ENCODE results near the gene NR2E1.

Gene NR2E1

DNA sequence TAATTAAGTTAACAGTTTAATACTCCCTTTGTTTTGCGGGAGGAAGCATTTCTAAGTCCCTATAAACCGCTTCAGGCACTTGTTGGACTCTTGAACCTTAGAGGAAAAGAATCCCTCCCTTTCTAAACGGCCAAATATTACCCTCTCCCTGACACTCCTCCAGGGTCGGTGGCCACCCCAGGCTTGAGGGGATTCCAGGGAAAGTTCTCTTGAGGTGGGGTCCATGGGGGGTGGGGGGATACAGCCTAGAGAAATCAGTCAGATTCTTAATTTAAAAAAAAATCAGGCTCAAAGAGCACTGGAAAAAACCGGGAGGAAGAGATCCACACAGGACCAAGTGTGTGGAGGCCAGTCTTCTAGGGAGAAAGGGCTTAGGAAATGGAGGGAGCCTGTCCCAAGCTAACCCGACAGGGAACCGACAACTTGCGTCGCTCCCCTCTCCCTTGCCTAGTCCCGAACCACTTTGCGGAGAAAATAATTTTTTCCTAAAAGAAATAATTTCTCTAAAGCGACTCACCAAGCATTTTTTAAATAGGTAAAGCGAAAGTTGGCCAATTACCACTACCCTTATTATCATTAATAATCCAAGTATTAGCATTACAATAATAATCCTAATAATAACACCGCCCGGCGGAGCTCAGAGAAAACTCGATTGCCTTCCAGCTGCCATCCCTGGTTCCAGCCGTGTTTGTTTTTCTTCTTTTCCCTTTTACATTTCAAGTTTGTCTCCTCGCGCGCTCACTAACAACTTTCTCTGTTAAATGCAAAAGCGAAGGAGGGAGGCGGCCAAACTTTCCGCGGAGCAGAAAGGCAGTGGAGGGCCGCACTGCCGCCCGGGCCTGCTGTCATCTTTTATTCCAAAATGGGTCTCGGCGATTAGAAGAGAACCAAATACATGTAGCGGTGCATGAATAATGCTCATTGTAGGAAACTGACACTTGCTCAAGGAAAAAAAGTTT lies 4.8 kb downstream of the NR2E1 start:
- Histone ChIP-seq H3K4me3 (ENCODE audit: low read length) (no peak overlapping the region), H3K27me3 (ENCODE audit: control insufficient read depth, low read length) (peaks cover 57% of the 10 kb centered on the region)
- no peak for TF ChIP-seq EZH2phosphoT487 (IDR thresholded peaks at IDR 0.05; ENCODE audit: borderline replicate concordance, low read length)
- TF ChIP-seq, protein P1, sequence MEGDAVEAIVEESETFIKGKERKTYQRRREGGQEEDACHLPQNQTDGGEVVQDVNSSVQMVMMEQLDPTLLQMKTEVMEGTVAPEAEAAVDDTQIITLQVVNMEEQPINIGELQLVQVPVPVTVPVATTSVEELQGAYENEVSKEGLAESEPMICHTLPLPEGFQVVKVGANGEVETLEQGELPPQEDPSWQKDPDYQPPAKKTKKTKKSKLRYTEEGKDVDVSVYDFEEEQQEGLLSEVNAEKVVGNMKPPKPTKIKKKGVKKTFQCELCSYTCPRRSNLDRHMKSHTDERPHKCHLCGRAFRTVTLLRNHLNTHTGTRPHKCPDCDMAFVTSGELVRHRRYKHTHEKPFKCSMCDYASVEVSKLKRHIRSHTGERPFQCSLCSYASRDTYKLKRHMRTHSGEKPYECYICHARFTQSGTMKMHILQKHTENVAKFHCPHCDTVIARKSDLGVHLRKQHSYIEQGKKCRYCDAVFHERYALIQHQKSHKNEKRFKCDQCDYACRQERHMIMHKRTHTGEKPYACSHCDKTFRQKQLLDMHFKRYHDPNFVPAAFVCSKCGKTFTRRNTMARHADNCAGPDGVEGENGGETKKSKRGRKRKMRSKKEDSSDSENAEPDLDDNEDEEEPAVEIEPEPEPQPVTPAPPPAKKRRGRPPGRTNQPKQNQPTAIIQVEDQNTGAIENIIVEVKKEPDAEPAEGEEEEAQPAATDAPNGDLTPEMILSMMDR (IDR thresholded peaks at IDR 0.05; ENCODE audit: low read depth, low read length, poor library complexity, severe bottlenecking), result no peak

DNA sequence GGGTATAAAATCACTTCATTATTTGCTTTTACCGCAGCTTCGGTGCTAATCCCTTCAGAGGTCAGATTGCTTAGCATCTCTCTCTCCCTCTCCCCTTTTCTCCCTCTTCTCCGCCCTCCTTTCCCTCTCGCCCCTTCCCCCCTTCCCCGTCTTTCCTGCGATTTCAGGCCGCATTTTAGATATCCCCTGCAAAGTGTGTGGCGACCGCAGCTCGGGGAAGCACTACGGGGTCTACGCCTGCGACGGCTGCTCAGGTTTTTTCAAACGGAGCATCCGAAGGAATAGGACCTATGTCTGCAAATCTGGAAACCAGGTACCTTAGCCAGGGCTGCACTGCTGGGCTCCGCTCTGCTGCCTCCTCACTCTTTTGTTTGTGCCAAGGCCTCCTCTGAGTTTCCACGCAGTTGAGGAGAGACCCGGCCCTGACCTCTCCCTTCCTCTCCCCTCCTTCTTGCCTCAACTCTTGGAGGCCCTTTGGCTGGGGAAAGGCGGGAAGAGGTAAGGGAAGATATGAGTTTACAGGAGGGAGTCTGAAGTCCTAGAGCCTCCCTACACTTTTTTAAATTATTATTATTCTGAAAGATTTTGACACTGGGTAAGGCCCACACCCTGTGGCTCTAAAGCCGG lies 5.6 kb downstream of the NR2E1 start:
- Histone ChIP-seq H3K4me1 (ENCODE audit: control insufficient read depth, low read length) (peaks cover 9% of the 10 kb centered on the region), H3F3A (ENCODE audit: control insufficient read depth, insufficient read depth) (no peaks in the 10 kb centered on the region)
- TF ChIP-seq, protein P1 (IDR thresholded peaks at IDR 0.05; ENCODE audit: low read depth, low read length, poor library complexity, severe bottlenecking), result no peak
- no peak for TF ChIP-seq EZH2phosphoT487 (IDR thresholded peaks at IDR 0.05; ENCODE audit: borderline replicate concordance, low read length)

More for the DNA sequence above, 4.8 kb downstream of the NR2E1 start:
- H3F3A ChIP-seq (ENCODE audit: control insufficient read depth, insufficient read depth), result no peaks in the 10 kb centered on the region
- H3K9me3 ChIP-seq (ENCODE audit: control insufficient read depth, insufficient read depth, low read length), result no peaks in the 10 kb centered on the region
- no peaks in the 10 kb centered on the region for H4K20me1 ChIP-seq (ENCODE audit: control insufficient read depth, insufficient read depth, low read depth, low read length)
- H3K4me2 ChIP-seq (ENCODE audit: low read length), result no peak overlapping the region
- H3K27ac ChIP-seq (ENCODE audit: low read depth, low read length), result no peak overlapping the region
- H3K9me2 ChIP-seq (replicated peaks; ENCODE audit: control insufficient read depth, low read length), result no peaks in the 10 kb centered on the region
- peaks cover 9% of the 10 kb centered on the region for H3K4me1 ChIP-seq (ENCODE audit: control insufficient read depth, low read length)
- H3K36me3 ChIP-seq (ENCODE audit: control insufficient read depth, low read length), result no peaks in the 10 kb centered on the region
- H3K79me2 ChIP-seq (ENCODE audit: control insufficient read depth, low read length), result no peaks in the 10 kb centered on the region

DNA sequence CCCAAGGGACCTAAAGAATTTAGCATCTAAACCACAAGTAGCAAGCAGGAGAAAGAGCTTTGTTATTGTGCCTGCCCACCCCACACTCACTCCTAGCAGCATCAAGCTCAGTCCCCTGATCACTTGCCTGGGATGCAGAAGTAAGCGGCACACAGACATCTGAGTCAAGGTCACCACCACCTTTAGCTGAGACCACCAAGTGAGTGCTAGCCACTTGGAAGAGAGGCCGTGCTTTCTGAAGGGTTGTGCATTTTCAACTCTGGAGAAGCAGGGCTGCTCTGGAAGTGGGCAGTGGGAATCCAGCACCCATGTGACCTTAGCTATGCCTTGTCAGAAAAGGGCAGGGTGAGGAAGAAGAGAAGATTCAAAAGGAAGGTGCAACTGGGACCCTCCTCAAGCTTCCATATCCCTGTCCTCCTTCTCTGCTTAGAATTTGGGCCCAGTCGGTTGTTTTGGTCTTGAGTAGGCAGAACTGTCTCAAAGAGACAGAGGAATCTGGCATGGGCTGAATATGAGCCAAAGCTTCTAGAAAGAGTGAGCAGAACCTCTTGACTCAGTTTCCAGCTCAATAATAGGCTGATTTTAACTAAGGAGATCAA lies 6.2 kb downstream of the NR2E1 start:
- Histone ChIP-seq H3K9me2 (replicated peaks; ENCODE audit: control insufficient read depth, low read length) (no peaks in the 10 kb centered on the region), H3K4me2 (ENCODE audit: low read length) (no peak overlapping the region), H4K20me1 (ENCODE audit: control insufficient read depth, insufficient read depth, low read depth, low read length) (no peaks in the 10 kb centered on the region), H3K27me3 (ENCODE audit: control insufficient read depth, low read length) (peaks cover 54% of the 10 kb centered on the region), H3K36me3 (ENCODE audit: control insufficient read depth, low read length) (no peaks in the 10 kb centered on the region), H3F3A (ENCODE audit: control insufficient read depth, insufficient read depth) (no peaks in the 10 kb centered on the region), H3K27ac (ENCODE audit: low read depth, low read length) (no peak overlapping the region), H3K79me2 (ENCODE audit: control insufficient read depth, low read length) (no peaks in the 10 kb centered on the region), H3K9me3 (ENCODE audit: control insufficient read depth, insufficient read depth, low read length) (no peaks in the 10 kb centered on the region), H3K4me1 (ENCODE audit: control insufficient read depth, low read length) (peaks cover 9% of the 10 kb centered on the region), H3K4me3 (ENCODE audit: low read length) (no peak overlapping the region)
- TF ChIP-seq EZH2phosphoT487 (IDR thresholded peaks at IDR 0.05; ENCODE audit: borderline replicate concordance, low read length), result no peak
- TF ChIP-seq, protein P1 (IDR thresholded peaks at IDR 0.05; ENCODE audit: low read depth, low read length, poor library complexity, severe bottlenecking), result no peak

More for the DNA sequence above, 5.6 kb downstream of the NR2E1 start:
- H3K4me3 ChIP-seq (ENCODE audit: low read length), result no peak overlapping the region
- H3K9me3 ChIP-seq (ENCODE audit: control insufficient read depth, insufficient read depth, low read length), result no peaks in the 10 kb centered on the region
- H4K20me1 ChIP-seq (ENCODE audit: control insufficient read depth, insufficient read depth, low read depth, low read length), result no peaks in the 10 kb centered on the region
- no peak overlapping the region for H3K27ac ChIP-seq (ENCODE audit: low read depth, low read length)
- H3K27me3 ChIP-seq (ENCODE audit: control insufficient read depth, low read length), result peaks cover 57% of the 10 kb centered on the region
- no peak overlapping the region for H3K4me2 ChIP-seq (ENCODE audit: low read length)
- no peaks in the 10 kb centered on the region for H3K36me3 ChIP-seq (ENCODE audit: control insufficient read depth, low read length)
- H3K9me2 ChIP-seq (replicated peaks; ENCODE audit: control insufficient read depth, low read length), result no peaks in the 10 kb centered on the region
- no peaks in the 10 kb centered on the region for H3K79me2 ChIP-seq (ENCODE audit: control insufficient read depth, low read length)
